GM18867 (cell line): Measurements from ENCODE around the gene SLC9A6.

Source experiments
- ATAC-seq: cut with Tn5 transposase; IDR thresholded peaks from one replicate; pipeline ENCODE4 v1.9.1; 2021; ENCODE audit warnings: mild to moderate bottlenecking, moderate library complexity; ENCODE audit not compliant: unreplicated experiment

The SLC9A6 gene

DNA sequence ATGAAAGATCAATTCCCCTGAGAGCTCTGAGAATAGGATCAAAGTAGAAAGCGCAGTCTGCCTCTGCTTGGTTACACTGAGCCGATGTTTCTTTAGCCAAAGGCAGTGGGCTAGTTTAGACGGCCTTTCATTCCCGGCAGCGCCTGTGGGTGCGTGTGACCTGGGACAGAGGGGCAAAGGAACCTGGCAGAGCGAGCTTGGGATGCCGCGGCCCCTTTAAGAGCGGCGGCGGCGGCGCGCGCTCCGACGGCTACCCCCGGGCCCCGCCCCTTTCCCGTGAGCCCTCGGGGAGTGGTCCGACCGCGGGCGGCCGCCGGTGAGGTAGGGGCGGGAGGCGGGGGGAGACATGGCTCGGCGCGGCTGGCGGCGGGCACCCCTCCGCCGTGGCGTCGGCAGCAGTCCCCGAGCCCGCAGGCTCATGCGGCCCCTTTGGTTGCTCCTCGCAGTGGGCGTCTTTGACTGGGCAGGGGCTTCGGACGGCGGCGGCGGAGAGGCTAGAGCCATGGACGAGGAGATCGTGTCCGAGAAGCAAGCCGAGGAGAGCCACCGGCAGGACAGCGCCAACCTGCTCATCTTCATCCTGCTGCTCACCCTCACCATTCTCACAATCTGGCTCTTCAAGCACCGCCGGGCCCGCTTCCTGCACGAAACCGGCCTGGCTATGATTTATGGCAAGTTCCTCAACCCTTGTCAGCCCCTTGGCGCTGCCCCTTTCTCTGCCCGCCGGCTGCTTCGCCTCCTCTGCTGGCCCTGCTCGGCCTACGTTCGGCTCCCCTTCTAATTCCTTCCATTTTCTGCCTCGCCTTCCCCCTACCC lies at the start of gene SLC9A6:
Gene SLC9A6, plus strand, starts transcription at position 279 of the 816 bp plus-strand sequence. Its CDS starts 224 bp downstream, at position 503.
- ATAC-seq, result peak; percentile 96

DNA sequence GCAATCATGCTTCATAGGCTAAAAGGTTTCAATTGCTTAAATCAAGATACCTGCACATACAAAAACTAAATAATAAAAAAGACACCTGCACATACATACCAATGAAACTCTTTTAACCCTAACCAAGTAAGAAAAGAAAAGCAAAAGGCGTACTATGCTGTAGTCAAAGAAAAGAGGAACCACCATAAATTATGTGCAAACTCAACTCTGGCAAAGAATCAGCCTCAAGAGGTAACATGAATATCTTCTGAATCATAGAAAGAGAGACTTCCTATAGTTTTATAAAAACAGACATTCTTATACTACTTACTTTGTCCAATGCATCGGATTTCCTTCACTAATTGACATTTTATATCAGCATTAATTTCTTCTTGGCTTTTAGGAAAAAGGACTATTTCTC lies 40.7 kb upstream of the SLC9A6 start:
- ATAC-seq, result no peak

DNA sequence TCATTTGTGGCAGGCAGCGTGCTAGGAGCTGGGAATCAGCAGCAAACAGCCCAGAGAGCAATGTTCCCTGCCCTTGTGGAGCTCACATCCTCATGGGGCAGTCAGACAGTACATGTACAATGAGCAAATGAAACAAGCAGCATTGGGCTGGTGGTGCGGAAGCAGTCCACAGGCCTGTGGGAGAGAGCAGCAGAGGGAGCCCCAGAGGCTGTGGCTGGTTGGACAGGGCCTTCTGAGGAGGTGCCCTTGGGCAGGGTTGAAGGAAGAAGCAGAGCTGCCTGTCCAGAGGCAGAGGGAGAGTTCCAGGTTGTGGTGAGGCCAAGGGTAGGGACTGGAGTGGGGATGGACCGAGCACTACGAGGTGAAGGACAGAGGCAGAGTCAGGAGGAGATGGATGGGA lies 33.9 kb upstream of the SLC9A6 start:
- ATAC-seq, result no peak

DNA sequence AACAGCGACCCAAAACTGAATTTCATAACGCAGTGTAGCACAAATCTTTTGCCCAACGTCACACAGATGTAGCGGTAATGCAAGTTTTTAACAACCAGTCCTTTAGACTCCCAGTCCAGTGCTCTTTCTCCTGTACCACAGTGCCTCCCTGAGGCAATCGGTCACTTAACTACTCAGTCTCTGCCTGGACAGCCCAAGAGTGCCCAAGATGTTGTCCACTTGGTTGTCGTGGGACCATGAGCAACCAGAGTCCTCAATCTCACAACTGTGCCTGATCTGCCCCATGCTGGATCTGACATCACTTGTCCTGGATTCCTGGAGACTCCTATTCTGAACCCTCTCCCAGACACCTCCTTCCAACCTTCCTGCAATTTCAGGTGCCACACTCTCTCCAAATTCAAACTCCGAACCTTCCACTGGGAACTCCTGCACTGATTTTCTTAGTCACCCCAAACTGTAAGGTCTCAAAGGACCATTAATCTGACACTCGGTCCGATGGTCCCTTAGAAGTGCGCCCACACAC lies 12.1 kb upstream of the SLC9A6 start:
- peak; percentile 11 for ATAC-seq

GRCh38 chrX:135973548-135974278 lies 11.5 kb upstream of the SLC9A6 start, which contains the start of gene MMGT1:
Gene MMGT1 (minus strand): TSS chrX:135973988. CDS start chrX:135973675, 313 bp downstream.
- peak; percentile 82 for ATAC-seq

- no peak for ATAC-seq
Observed at GRCh38 chrX:135974279-135974856, 10.9 kb upstream of the SLC9A6 start.

DNA sequence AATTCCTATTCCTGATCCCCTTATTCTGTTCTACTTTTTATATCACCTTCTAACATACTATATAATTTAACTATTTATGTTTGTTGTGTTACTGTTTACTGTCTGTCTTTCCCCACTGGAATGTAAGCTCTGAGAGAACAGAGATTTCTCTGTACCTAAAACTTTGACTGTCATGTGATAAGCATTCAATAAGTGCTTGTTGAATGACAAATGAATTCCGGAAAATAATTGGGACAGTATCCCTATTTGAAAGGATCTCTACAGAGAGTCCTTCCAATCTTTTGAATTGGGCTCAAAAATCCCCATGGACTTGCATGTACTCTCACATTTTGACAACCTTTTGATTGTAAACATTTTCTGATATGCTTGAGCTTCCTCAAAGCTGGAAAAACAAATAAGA lies 9.8 kb upstream of the SLC9A6 start:
- no peak for ATAC-seq

GRCh38 chrX:135977611-135978010 lies 7.6 kb upstream of the SLC9A6 start:
- ATAC-seq, result no peak

- ATAC-seq, result no peak
Observed at GRCh38 chrX:135981010-135981409, 4.2 kb upstream of the SLC9A6 start.

GRCh38 chrX:135981668-135982067 lies 3.6 kb upstream of the SLC9A6 start:
- no peak for ATAC-seq

- no peak for ATAC-seq
Observed at GRCh38 chrX:135982860-135983259, 2.4 kb upstream of the SLC9A6 start.

DNA sequence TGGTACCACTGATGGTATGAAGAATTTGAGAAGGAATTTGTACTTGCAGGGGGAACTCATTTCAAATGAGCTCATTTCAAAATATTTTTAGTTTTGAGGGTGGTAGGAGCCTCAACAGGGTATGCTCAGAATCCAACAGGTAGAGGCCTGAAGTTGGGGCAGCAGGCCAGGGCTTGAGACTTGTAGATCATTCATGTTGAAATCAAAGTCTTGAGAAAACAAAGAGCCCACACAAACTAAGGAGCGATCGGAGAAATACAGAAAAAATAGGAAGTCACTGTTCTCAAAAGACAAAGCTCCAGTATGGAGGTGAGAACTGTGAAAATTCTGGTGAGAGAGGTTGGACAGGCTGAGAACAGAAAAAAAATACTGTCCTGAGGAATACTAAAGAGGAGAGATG lies 979 bp upstream of the SLC9A6 start:
- ATAC-seq, result no peak

DNA sequence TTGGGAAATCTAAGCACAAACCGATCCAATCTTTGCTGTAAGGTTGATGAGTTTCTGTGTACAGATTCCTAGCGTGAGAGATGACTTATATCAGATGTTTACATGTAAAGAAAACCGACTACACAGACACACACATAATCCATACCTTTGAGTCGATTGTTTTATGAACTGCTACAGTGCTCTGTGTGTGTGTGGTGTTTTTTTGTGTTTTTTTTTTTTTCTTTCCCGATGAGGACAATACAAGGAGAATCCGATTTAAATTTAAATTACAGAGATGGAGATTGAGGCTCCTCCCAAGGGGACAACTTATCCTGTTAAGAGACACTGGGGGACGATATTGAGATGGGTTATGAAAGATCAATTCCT lies 461 bp upstream of the SLC9A6 start:
- ATAC-seq, result peak; percentile 8

DNA sequence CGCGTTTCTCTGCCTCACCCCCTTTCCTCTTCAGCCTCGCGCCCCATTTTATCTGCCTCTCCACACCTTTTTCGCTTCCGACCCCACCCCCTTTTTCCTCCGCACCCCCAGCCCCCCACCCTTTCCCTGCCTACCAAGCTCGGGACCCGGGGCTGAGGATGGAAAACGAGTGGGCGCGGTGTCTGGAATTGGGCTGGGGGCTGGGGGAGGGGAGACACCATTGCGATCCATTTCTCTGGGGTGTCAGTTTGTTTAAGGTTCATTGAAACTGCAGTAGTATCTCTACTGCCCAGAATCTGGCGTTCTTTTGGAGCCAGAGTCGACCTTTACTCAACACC lies 707 bp downstream of the SLC9A6 start:
- ATAC-seq, result no peak

DNA sequence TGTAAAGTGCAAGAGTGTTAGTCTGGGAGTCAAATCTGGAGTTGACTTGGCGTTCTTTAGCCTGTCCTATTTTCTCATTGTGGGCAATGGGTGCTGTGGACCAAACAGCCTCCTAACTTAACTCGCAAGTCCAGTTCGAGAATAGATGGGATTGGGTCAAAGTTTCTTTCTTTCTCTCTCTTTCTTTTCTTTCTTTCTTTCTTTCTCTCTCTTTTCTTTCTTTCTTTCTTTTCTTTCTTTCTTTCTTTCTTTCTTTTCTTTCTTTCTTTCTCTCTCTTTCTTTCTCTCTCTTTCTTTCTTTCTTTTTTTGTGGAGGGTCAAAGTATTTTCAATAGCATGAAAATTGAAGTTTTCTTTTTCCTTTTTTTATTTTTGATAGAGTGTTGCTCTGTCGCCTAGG lies 3.0 kb downstream of the SLC9A6 start:
- ATAC-seq, result no peak

GRCh38 chrX:136015016-136015415 lies 29.8 kb downstream of the SLC9A6 start:
- ATAC-seq, result no peak

DNA sequence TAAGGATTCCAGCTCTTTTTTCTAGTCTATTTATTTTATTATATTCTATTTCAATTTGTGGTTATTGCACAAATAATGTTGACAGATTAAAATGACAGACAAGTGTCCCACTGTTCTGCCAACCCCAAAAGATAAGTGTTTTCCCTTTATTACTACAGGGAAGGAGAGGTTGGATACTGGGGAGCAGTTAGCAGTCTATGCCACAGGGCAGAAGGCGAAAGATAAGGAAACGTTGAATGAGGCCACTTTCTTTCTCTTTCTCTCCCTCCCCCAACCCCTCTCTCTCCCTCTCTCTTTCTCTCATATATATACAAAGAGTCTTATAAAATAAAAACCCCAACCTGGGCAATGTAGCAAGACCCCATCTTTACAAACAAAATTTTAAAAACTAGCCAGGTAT lies 31.6 kb downstream of the SLC9A6 start:
- ATAC-seq, result no peak

GRCh38 chrX:136019226-136019625 lies 34.0 kb downstream of the SLC9A6 start:
- no peak for ATAC-seq

DNA sequence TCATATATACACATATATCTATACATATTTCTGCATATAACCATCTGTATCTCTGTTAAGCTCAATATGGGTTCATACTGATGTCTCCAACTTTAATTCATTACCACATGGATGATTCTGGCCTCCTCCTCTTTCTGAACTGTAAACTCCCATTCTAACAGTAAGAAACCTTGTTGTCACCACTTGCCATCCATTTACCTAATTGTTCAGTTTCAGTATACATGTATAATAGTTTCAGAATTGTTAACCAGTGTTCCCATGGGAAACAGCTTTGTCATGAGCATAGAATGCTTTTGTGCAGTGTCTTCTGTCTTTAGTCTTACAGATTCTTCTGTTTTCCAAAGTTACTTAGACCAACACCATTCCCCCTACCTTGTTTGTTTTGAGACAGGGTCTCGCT lies 35.9 kb downstream of the SLC9A6 start:
- ATAC-seq, result peak; percentile 52

GRCh38 chrX:136021903-136022302 lies 36.7 kb downstream of the SLC9A6 start:
- ATAC-seq, result peak; percentile 56

GRCh38 chrX:136025091-136025490 lies 39.9 kb downstream of the SLC9A6 start:
- no peak for ATAC-seq
